Keratinocyte (primary cell): Measurements from ENCODE around the gene HLA-C. TPM values are rescaled to one million over a fixed set of nuclear protein-coding genes. Genes with fewer than 3 reads are reported as not detected.

Experiments
- DNase-seq: peaks from one replicate; pipeline ENCODE4 v3.0.0-alpha.2; 2011; ENCODE audit warnings: low read depth, missing footprints, low spot score
- FAIRE-seq: peaks from 2 replicates; lab custom pipeline; 2011; peaks lifted over from hg19 to GRCh38; lab: Jason Lieb, UNC
- H2AFZ ChIP-seq: 2 replicates; pipeline ENCODE4 v1.6.0; 2012; ENCODE audit warnings: low read length, control low read depth, inconsistent platforms; ENCODE audit not compliant: control insufficient read depth
- H3K27ac ChIP-seq: 2 replicates; pipeline ENCODE4 v1.5.1; 2011; ENCODE audit warnings: low read length; ENCODE audit not compliant: control insufficient read depth, insufficient read depth
- H3K27me3 ChIP-seq: 3 replicates; pipeline ENCODE4 v1.6.0; 2011; ENCODE audit warnings: low read length; ENCODE audit not compliant: control insufficient read depth, insufficient read depth; ENCODE audit errors: extremely low read depth
- H3K36me3 ChIP-seq, 2 experiments: 2 replicates in 1 of 2; 3 replicates in 1 of 2; pipeline ENCODE4 v1.5.1; 2011; ENCODE audit warnings: low read length in 2 of 2, mild to moderate bottlenecking in 1 of 2; ENCODE audit not compliant: control insufficient read depth in 2 of 2, insufficient read depth in 2 of 2; ENCODE audit errors: extremely low read depth in 1 of 2
- H3K4me1 ChIP-seq: 3 replicates; pipeline ENCODE4 v1.5.1; 2011; ENCODE audit warnings: low read length; ENCODE audit not compliant: control insufficient read depth, insufficient read depth; ENCODE audit errors: extremely low read depth
- H3K4me2 ChIP-seq: 3 replicates; pipeline ENCODE4 v1.6.0; 2011; ENCODE audit warnings: low read depth, low read length; ENCODE audit not compliant: control insufficient read depth, insufficient read depth; ENCODE audit errors: extremely low read depth
- H3K4me3 ChIP-seq, 3 experiments: fragments of 200-600 bp in 1 of 3; sonication (generic) in 1 of 3; 2 replicates in 2 of 3; 3 replicates in 1 of 3; pipeline ENCODE4 v1.5.1; 2011 to 2016; ENCODE audit warnings: low read length in 3 of 3, mild to moderate bottlenecking in 3 of 3, control low read depth in 2 of 3, inconsistent platforms in 1 of 3, low read depth in 1 of 3, mixed read lengths in 1 of 3, mixed run types in 1 of 3, moderate library complexity in 1 of 3; ENCODE audit not compliant: control insufficient read depth in 2 of 3, insufficient read depth in 2 of 3; ENCODE audit errors: extremely low read depth in 1 of 3
- H3K79me2 ChIP-seq: 2 replicates; pipeline ENCODE4 v1.6.0; 2012; ENCODE audit warnings: low read length; ENCODE audit not compliant: control insufficient read depth, insufficient read depth
- H3K9ac ChIP-seq: 3 replicates; pipeline ENCODE4 v1.6.0; 2011; ENCODE audit warnings: low read length; ENCODE audit not compliant: control insufficient read depth, insufficient read depth; ENCODE audit errors: extremely low read depth
- H3K9me1 ChIP-seq: 3 replicates; pipeline ENCODE4 v1.6.0; 2011; ENCODE audit warnings: low read length; ENCODE audit not compliant: control insufficient read depth, insufficient read depth; ENCODE audit errors: extremely low read depth
- H3K9me3 ChIP-seq: 2 replicates; pipeline ENCODE4 v1.5.1; 2012; ENCODE audit warnings: low read depth, low read length; ENCODE audit not compliant: control insufficient read depth
- H4K20me1 ChIP-seq: 3 replicates; pipeline ENCODE4 v1.6.0; 2011; ENCODE audit warnings: low read length; ENCODE audit not compliant: control insufficient read depth, insufficient read depth; ENCODE audit errors: extremely low read depth
- EZH2 ChIP-seq: IDR thresholded peaks from one replicate; pipeline ENCODE4 v1.6.1; 2012; ENCODE audit warnings: inconsistent platforms, mild to moderate bottlenecking, low read length, moderate library complexity
- dilution Hi-C: fragments of 300-500 bp; cut with MboI; formaldehyde crosslinking; loops from one replicate; pipeline ENCODE4 v1.7.0; 2020; ENCODE audit warnings: low sequenced_read_pairs; ENCODE audit not compliant: extremely low pct_ligation_motif_present
- polyA plus RNA-seq, 5 experiments: library from polyadenylated mRNA; depleted of rRNA in 3 of 5; stranded (reverse) in 3 of 5; stranded (forward) in 1 of 5; unstranded in 1 of 5; fragments of >200 nt; gene quantifications; 1 replicate in 1 of 5; 2 replicates in 3 of 5; 3 replicates in 1 of 5; pipeline versions ENCODE4 v1.2.1 to v1.2.3, GENCODE V29; 2011 to 2012; ENCODE audit warnings: missing spikeins in 2 of 5, low read depth in 1 of 5, low replicate concordance in 1 of 5
- TF ChIP-seq, protein P1 (sequence below), 3 experiments: IDR thresholded peaks in 1 of 3; conservative IDR thresholded peaks in 1 of 3; optimal IDR thresholded peaks in 1 of 3; 2 replicates in 2 of 3; 3 replicates in 1 of 3; pipeline versions ENCODE3 to v1.5.1; 2011; ENCODE audit warnings: low read length in 3 of 3, mild to moderate bottlenecking in 3 of 3, moderate library complexity in 2 of 3, control low read depth in 1 of 3, inconsistent platforms in 1 of 3; ENCODE audit not compliant: insufficient read depth in 2 of 3; ENCODE audit errors: extremely low read depth in 1 of 3

Gene HLA-C
- polyA plus RNA-seq, 1 donor (not counting 4 experiments of a cell fraction or from before 2014, with no cell fraction given) = 330 TPM

GRCh38 chr6:31304683-31305082 lies 32.8 kb upstream of the HLA-C start:
- Histone ChIP-seq H2AFZ (no peak overlapping the region), H3K27ac (no peak overlapping the region), H4K20me1 (no peaks in the 10 kb centered on the region), H3K4me1 (no peaks in the 10 kb centered on the region), H3K27me3 (peaks cover 25% of the 10 kb centered on the region), H3K9me1 (no peaks in the 10 kb centered on the region), H3K9ac (no peak overlapping the region), H3K9me3 (no peaks in the 10 kb centered on the region), H3K4me2 (no peak overlapping the region), H3K79me2 (no peaks in the 10 kb centered on the region), H3K4me3 (no peak overlapping the region), H3K36me3 (no peaks in the 10 kb centered on the region)
- dilution Hi-C loops = no loop called here
- TF ChIP-seq, protein P1, sequence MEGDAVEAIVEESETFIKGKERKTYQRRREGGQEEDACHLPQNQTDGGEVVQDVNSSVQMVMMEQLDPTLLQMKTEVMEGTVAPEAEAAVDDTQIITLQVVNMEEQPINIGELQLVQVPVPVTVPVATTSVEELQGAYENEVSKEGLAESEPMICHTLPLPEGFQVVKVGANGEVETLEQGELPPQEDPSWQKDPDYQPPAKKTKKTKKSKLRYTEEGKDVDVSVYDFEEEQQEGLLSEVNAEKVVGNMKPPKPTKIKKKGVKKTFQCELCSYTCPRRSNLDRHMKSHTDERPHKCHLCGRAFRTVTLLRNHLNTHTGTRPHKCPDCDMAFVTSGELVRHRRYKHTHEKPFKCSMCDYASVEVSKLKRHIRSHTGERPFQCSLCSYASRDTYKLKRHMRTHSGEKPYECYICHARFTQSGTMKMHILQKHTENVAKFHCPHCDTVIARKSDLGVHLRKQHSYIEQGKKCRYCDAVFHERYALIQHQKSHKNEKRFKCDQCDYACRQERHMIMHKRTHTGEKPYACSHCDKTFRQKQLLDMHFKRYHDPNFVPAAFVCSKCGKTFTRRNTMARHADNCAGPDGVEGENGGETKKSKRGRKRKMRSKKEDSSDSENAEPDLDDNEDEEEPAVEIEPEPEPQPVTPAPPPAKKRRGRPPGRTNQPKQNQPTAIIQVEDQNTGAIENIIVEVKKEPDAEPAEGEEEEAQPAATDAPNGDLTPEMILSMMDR (optimal IDR thresholded peaks at IDR 0.05 in 1 of 3, IDR thresholded peaks at IDR 0.05 in 1 of 3, conservative IDR thresholded peaks at IDR 0.05 in 1 of 3; ENCODE audit: extremely low read depth in 1 of 3, insufficient read depth in 2 of 3, low read length in 3 of 3) = no peak
- no peak for TF ChIP-seq EZH2
- FAIRE-seq (no peak), DNase-seq (no peak)

DNA sequence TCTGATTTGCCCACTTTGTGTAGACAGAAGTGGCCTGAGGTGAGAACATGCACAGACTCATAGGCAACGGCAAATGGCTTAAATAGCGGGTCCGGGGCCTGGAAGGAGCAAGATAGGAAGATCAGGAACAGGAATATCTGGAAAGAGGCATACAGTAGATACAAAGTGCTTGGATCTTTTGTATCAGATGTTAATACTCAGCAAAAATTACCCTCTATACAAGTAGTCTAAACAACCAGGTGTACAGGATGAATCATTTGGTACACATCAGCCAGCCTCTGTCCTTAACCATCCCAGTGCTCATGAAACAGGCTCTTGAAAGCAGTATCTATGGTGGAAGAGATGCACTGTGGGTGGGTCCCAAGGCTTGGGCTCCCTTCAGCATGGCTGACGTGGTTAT lies 28.9 kb upstream of the HLA-C start:
- H3K9ac ChIP-seq = no peak overlapping the region
- H3K27ac ChIP-seq = no peak overlapping the region
- no peaks in the 10 kb centered on the region for H3K36me3 ChIP-seq
- H3K9me1 ChIP-seq = no peaks in the 10 kb centered on the region
- no peaks in the 10 kb centered on the region for H3K79me2 ChIP-seq
- dilution Hi-C loops = no loop called here
- TF ChIP-seq EZH2 = no peak
- TF ChIP-seq, protein P1 (optimal IDR thresholded peaks at IDR 0.05 in 1 of 3, IDR thresholded peaks at IDR 0.05 in 1 of 3, conservative IDR thresholded peaks at IDR 0.05 in 1 of 3; ENCODE audit: extremely low read depth in 1 of 3, insufficient read depth in 2 of 3, low read length in 3 of 3) = no peak
- H3K9me3 ChIP-seq = no peaks in the 10 kb centered on the region
- no peaks in the 10 kb centered on the region for H3K4me1 ChIP-seq
- H3K27me3 ChIP-seq = peaks cover 3% of the 10 kb centered on the region
- FAIRE-seq = no peak
- no peaks in the 10 kb centered on the region for H4K20me1 ChIP-seq
- H2AFZ ChIP-seq = no peak overlapping the region
- DNase-seq = no peak
- no peak overlapping the region for H3K4me3 ChIP-seq
- H3K4me2 ChIP-seq = no peak overlapping the region
